ENCODE measurements around the gene SH2D6. TPM values are rescaled to one million over a fixed set of nuclear protein-coding genes. Genes with fewer than 3 reads are reported as not detected.

SH2D6 gene
- total and polyA plus RNA-seq, 7 donors: 0.25 to 1.4 (median 0.70) TPM; not detected in 1

DNA sequence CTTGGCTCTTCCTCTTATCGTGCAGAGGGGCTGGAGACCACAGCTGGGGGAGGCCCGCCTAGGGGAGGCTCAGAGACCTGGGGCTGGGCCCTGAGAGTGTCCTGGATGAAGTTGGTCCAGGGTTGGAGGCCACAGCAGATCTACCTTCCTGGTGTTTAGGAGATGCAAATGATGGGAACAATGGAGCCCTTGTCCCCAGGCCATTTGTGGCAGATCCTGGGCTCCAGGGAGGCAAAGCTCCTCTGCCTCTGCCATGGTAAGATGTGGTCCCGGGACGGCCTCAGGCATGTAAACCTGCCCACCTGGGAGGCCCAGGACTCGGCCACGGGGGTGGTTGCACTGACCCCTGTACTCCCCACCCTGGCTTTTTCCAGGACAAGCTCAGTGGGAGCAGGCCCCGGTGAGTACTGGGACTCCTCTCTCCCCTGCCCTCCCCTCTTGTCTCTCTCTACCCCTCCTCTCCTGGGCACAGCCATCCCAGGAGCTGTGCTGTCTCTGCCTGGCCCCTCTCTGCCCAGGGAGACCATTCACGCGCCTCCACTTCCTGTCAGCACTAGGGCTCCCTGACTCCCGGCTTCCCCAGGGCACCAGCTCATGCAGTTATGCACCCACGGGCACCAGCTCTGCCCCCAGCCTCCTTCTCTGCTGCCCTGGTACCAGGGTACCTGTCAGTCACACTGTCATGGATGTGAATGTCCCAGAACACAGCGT is 10.9 kb downstream of the SH2D6 start:
- WGBS, 3 donors: 75 to 87% (median 77%) methylated on average over 12 of the region's 12 CpGs
- DNase-seq (no peak), ATAC-seq (no peak)
- intact Hi-C loops (cut with DNase I): loop anchor here in 1 of 2 donors (2.0 kb wide), 1 partner anchor 127 kb away; no protein-coding TSS in a partner anchor
- H3K4me3 ChIP-seq: no peak overlapping the region
- H3K36me3 ChIP-seq (ENCODE audit: insufficient read depth in 1 of 2, low read depth in 1 of 2): no peaks in the 10 kb centered on the region
- H3K9me3 ChIP-seq: no peaks in the 10 kb centered on the region
- H3K27me3 ChIP-seq (ENCODE audit: insufficient read depth in 3 of 3, low read length in 2 of 3): no peaks in the 10 kb centered on the region
- TF ChIP-seq, protein P1, sequence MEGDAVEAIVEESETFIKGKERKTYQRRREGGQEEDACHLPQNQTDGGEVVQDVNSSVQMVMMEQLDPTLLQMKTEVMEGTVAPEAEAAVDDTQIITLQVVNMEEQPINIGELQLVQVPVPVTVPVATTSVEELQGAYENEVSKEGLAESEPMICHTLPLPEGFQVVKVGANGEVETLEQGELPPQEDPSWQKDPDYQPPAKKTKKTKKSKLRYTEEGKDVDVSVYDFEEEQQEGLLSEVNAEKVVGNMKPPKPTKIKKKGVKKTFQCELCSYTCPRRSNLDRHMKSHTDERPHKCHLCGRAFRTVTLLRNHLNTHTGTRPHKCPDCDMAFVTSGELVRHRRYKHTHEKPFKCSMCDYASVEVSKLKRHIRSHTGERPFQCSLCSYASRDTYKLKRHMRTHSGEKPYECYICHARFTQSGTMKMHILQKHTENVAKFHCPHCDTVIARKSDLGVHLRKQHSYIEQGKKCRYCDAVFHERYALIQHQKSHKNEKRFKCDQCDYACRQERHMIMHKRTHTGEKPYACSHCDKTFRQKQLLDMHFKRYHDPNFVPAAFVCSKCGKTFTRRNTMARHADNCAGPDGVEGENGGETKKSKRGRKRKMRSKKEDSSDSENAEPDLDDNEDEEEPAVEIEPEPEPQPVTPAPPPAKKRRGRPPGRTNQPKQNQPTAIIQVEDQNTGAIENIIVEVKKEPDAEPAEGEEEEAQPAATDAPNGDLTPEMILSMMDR (IDR thresholded peaks at IDR 0.05): no peak
- H3K4me1 ChIP-seq: peaks cover 19% of the 10 kb centered on the region
- H3K27ac ChIP-seq: no peak overlapping the region

DNA sequence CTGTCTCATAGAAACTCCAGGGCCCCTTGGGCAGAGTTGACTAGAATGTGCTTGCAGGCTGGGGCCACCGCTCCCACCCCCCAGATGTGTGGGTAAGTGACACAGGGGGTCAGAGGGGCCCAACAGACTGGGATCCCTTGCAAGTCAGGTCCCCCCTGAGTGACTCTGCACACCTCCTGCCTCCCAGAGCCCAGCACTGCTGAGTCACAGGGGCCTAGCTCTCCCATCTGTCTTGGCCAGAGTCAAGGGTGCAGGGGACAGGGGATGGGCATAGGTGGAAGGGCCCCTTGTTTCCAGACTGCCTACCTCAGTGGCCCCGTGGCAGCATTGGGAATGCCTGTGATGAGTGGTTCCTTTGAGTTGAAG is 11.4 kb downstream of the SH2D6 start:
- intact Hi-C loops (cut with DNase I): loop anchor here in 1 of 2 donors (2.0 kb wide), 1 partner anchor 127 kb away; no protein-coding TSS in a partner anchor
- ATAC-seq: no peak
- WGBS, 3 donors: 83 to 97% (median 94%) methylated on average over 2 of the region's 2 CpGs
- Histone ChIP-seq H3K4me1 (peaks cover 20% of the 10 kb centered on the region), H3K4me3 (no peak overlapping the region), H3K27me3 (ENCODE audit: insufficient read depth in 3 of 3, low read length in 2 of 3) (no peaks in the 10 kb centered on the region), H3K27ac (no peak overlapping the region), H3K9me3 (no peaks in the 10 kb centered on the region), H3K36me3 (ENCODE audit: insufficient read depth in 1 of 2, low read depth in 1 of 2) (no peaks in the 10 kb centered on the region)
- DNase-seq: peak in 1 of 2 donors; percentile 52
- TF ChIP-seq, protein P1 (IDR thresholded peaks at IDR 0.05): no peak

DNA sequence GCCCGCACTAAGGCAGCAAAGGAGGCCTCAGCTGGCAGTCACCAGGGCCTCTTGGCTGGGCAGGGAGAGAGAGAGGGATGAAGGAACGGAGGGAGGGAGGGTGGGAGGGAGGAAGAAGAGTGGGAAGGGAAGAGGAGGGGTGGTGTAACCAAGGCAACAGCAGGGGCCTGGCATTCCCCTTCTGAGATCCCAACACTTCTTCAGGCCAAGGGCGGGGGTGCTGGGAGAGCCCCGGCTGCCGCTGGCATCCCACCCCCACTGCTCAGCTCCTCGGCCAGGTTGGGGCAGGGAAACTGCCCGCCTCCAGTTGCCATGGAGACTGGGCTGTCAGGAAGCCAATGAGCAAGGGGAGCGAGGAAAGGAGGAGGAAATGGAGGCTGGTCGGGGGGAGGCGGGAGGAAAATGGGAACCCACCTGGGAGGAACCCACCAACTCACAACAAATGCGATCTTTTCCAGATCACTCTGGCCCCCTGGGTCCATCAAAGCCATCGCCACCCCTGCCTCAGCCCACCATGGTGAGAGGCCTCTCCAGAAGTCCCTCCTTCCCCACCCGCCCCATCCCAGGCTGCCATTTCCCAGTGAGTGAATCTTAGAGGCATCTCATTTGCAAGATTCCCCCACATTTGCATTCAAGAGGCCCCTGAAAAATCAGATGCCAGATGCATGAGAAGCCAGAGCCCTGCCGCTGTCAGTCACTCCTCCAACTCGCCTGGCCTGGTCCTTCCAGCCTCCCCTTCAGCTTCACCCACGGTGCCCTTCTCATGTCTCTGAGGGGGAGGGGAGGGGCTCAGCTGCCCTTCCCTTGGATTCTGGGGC is 12.4 kb downstream of the SH2D6 start:
- no peak overlapping the region for H3K4me3 ChIP-seq
- intact Hi-C loops (cut with DNase I): no loop called here
- DNase-seq: no peak
- H3K9me3 ChIP-seq: no peaks in the 10 kb centered on the region
- H3K27me3 ChIP-seq (ENCODE audit: insufficient read depth in 3 of 3, low read length in 2 of 3): no peaks in the 10 kb centered on the region
- H3K27ac ChIP-seq: peak overlapping the region; percentile 50
- WGBS, 3 donors: 70 to 76% (median 71%) methylated on average over 13 to 16 of the region's 16 CpGs
- TF ChIP-seq, protein P1 (IDR thresholded peaks at IDR 0.05): no peak
- peaks cover 24% of the 10 kb centered on the region for H3K4me1 ChIP-seq
- H3K36me3 ChIP-seq (ENCODE audit: insufficient read depth in 1 of 2, low read depth in 1 of 2): no peaks in the 10 kb centered on the region
- no peak for ATAC-seq

DNA sequence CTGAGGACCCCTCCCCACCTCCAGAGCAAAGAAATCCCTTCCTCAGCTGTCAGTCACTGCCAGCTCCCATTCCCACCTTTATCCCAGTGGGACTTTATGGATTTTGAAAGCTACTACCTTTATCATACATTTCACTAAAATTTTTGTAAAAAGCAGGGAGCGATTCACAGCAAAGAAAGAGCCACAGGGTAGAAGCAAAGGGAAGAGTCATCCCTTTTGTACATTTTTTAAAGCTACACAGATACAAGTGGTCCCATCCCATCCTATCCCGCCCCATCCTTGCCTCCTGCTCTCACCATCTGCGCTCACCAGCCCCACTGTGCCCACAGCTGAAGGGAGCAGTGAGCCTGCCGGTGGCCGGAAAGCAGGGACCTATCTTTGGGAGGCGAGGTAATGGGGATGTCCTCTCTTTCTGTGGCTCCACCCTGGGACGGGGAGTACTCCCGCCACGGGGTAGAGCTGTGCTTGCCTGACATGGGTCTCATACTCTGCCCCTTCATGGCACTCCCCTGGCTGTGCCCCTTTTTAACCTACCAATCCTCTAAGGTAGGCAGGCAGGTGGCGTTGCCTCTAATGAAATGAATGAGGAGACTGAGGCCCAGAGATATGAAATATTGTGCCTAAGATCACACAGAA is 13.2 kb downstream of the SH2D6 start:
- H3K27me3 ChIP-seq (ENCODE audit: insufficient read depth in 3 of 3, low read length in 2 of 3): no peaks in the 10 kb centered on the region
- no peaks in the 10 kb centered on the region for H3K36me3 ChIP-seq (ENCODE audit: insufficient read depth in 1 of 2, low read depth in 1 of 2)
- peak overlapping the region; percentile 50 for H3K27ac ChIP-seq
- no peak overlapping the region for H3K4me3 ChIP-seq
- DNase-seq (peak in 1 of 2 donors; percentile 63), ATAC-seq (peak; percentile 17 to 45 (median 30))
- 49 to 76% (median 52%) methylated on average over 10 of the region's 10 CpGs for WGBS, 3 donors
- H3K4me1 ChIP-seq: peaks cover 24% of the 10 kb centered on the region
- no peaks in the 10 kb centered on the region for H3K9me3 ChIP-seq
- TF ChIP-seq, protein P1 (IDR thresholded peaks at IDR 0.05): no peak
- intact Hi-C loops (cut with DNase I): loop anchor here in 1 of 2 donors (2.0 kb wide), 1 partner anchor 73 kb away; no protein-coding TSS in a partner anchor
